RCC 7860 (cell line): ENCODE measurements around the gene ADCYAP1R1.

Experiments
- DNase-seq: peaks from one replicate; pipeline ENCODE4 v3.0.0-alpha.2; 2015; ENCODE audit warnings: low spot score
- FAIRE-seq: peaks from 2 replicates; lab custom pipeline; 2012; peaks lifted over from hg19 to GRCh38; lab: Jason Lieb, UNC

ADCYAP1R1 gene

GRCh38 chr7:31051598-31052486 is at the start of gene ADCYAP1R1:
ADCYAP1R1 (plus strand) TSS chr7:31052308; CDS start chr7:31063265, 10,957 bp downstream.
- DNase-seq (no peak), FAIRE-seq (no peak)

DNA sequence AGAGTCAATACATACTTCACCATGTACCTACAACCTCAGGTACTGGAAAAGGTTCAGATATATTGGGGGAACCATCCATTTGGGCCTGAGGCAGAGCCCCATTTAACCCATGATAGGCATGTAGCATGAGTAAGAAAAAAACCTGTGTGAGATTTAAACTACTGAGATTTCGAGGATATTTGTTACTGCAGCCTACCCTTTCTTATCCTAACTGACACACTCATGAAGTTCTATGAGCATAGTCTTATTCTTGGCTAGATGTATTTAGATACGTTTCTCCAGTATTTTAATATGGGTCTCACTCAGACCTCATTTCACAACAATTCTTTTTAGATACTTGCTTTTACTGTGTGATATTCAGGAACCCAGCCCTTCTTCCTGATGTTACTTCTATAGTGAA is 49.0 kb upstream of the ADCYAP1R1 start:
- DNase-seq (no peak), FAIRE-seq (no peak)

GRCh38 chr7:31003721-31004120 is 48.4 kb upstream of the ADCYAP1R1 start:
- no peak for DNase-seq
- FAIRE-seq: no peak

DNA sequence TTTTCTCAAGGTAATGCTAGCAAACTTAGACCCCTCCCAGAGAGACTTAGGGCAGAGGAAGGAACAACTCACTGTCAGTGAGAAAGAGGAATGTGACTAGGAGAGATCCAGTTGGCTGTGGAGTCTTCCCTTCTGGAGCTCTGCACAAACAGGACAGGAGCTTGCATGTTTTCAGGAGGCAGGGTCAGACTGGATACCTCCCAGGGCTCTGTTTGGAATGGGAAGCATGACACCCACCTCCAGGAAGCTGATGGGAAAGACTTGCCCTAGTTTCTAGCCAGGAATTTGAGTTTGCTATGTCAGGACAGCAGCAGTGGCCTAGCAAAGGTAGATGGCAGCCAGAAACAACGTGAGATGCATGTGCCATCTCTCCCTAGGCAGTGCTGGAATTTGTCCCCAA is 47.7 kb upstream of the ADCYAP1R1 start:
- DNase-seq: no peak
- FAIRE-seq: no peak

DNA sequence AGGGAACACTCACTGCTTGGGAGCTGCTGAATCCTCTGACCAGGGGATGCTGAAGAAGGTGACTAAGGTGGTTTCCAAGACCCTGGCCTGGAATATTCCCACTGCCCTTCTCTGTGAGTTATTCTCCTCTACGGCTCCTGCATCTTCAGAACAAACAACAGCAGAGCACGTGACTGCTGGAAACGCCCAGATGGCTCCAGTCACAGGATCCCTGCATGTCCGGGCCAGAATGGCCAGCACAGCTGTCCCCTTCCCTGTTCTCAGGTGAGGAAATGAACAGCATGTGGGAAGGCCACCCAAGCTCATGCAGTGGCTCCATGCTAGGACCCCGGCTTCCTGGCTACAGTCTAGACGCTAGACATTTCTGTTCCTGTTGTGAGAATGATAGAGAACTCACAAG is 45.3 kb upstream of the ADCYAP1R1 start:
- DNase-seq: no peak
- no peak for FAIRE-seq

DNA sequence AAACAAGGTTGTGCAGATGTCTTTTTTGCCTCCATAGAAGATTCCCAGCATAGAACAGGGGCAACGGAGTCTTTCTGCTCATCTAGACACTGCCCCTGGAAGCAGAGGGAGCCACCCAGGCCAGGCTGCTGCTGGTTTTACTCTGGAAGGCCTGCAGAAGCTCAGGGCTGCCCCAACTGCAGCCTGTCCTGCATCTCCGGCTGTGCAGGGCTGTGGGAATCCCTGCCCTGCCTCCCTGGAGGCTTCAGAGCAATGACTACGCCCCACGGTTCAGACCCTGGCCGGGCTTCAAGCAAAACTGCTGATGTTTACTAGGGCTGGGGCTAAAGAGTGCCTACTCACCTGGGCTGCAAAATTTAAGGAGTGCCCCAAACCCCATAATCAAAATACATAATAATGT is 44.5 kb upstream of the ADCYAP1R1 start:
- FAIRE-seq (no peak), DNase-seq (no peak)

GRCh38 chr7:31014826-31015225 is 37.3 kb upstream of the ADCYAP1R1 start:
- FAIRE-seq (no peak), DNase-seq (no peak)

- no peak for FAIRE-seq
- no peak for DNase-seq
Observed at GRCh38 chr7:31017032-31017675, 35.0 kb upstream of the ADCYAP1R1 start.

GRCh38 chr7:31017721-31018120 is 34.4 kb upstream of the ADCYAP1R1 start:
- no peak for FAIRE-seq
- DNase-seq: no peak

- DNase-seq (no peak), FAIRE-seq (no peak)
Observed at GRCh38 chr7:31019509-31019908, 32.6 kb upstream of the ADCYAP1R1 start.

DNA sequence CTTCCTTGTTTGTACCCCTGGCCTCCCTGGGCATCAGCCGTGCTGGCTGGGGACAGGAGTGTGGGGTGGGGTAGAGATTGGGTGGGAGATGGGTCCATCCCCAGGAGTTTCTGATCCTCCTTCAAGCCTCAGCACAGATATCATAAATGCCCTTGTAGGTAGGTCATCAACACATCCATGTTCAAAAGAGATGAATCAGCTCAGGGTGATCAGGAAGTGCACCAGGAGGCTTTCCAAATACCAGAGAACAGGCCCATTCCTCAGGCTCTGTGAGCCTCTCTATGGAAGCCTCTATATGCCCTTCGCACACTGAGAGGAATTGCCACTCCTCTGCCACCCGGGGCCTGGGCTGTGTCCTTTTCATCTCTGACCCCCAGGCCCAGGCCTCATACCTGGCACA is 31.9 kb upstream of the ADCYAP1R1 start:
- DNase-seq: no peak
- no peak for FAIRE-seq

GRCh38 chr7:31020652-31021051 is 31.5 kb upstream of the ADCYAP1R1 start:
- DNase-seq: no peak
- no peak for FAIRE-seq

DNA sequence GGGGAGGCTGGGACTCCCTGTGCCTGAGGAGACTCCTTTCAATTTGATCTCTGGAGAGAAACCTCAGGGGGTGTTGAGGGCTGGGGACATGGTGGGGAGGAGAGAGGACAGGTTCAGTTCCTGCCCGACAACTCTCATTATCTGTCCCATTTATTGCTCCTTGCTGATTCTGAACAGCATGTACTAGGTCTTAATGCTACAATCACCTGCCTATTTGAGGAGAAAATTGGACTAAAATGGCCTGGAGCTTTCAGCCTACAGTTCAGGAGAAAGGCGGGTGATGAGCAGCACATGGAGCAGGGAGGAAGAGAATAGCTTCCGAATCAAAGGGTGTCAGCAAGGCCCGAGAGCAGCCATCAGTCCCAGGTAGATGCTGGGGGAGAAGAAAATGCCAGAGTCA is 30.0 kb upstream of the ADCYAP1R1 start:
- FAIRE-seq: no peak
- no peak for DNase-seq

- no peak for FAIRE-seq
Observed at GRCh38 chr7:31022726-31023125, 29.4 kb upstream of the ADCYAP1R1 start.

GRCh38 chr7:31023877-31024276 is 28.2 kb upstream of the ADCYAP1R1 start:
- no peak for DNase-seq
- FAIRE-seq: no peak

More at GRCh38 chr7:31022726-31023125, 29.4 kb upstream of the ADCYAP1R1 start:
- DNase-seq: no peak

GRCh38 chr7:31027161-31027965 is 24.7 kb upstream of the ADCYAP1R1 start:
- DNase-seq (no peak), FAIRE-seq (no peak)

- no peak for DNase-seq
- FAIRE-seq: no peak
Observed at GRCh38 chr7:31028006-31028405, 24.1 kb upstream of the ADCYAP1R1 start.

- DNase-seq (no peak), FAIRE-seq (no peak)
Observed at GRCh38 chr7:31028417-31028992, 23.6 kb upstream of the ADCYAP1R1 start.

DNA sequence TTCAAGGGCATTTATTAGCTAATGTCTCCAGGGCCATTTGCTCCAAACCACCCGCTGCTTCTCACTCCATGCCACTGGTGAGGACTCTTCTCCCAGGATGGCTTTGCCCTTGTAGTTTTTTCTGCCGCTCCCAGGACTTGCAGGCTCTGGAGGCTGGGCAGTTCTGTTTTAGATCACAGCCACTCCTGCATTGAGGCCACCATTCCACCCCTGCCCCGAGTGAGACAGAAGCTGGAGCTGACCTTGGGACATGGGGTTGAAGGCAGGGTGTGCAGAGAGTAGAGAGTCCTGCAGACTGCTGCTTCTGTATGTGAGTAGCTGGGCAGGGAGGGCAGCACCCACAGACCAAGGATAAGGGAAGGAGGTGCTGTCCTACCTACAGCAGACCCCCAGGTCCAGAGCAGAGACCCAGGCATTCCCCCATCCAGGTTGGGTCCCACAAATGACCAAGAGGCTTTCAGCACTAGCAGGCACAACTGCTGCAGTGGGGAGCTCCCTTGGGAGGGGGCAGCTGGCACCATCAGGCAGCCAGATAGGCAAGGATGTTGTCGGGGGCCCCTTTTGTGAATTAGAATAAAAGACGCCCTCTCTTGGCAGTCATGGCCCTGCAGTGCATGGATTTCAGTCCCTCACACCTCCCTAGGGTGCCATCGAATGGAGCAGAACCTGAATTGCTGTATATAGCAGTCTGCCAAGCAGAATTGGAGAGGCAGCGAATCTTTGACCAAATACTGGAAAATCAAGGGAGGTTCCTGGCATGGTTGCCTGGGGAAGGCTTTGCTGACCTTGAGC is 22.7 kb upstream of the ADCYAP1R1 start:
- DNase-seq: no peak
- FAIRE-seq: no peak

DNA sequence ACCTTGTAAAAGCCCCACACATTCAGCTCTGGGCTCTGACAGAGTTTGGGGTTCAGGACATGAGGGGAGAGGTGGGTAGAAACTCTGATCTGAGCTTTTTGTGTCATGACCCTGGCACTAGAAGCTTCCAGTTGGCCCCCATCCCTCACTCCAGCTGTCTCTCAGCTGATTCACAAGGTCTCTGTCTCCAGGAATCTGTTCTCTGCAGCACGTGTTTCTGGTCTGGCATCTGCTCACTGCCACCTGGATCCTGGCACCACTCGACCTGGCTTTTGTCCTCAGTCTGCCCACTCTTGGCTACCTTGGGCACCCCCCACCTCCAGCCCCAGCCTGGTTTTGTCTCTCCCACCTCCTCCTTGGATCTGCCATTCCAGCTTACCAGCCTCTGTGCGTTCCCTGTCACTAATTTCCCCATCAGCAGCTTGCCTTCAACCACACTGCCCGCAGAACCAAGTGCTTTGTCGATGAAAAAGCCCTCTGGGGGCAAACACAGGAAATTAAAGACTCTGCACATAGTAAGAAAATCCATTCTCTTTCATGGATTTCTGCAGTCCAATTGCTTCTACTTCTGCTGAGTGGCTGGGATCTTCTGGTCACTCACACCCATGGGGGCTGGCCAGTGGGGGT is 18.3 kb upstream of the ADCYAP1R1 start:
- FAIRE-seq: no peak

More for the DNA sequence above, 18.3 kb upstream of the ADCYAP1R1 start:
- DNase-seq: no peak
